Posterior vena cava (tissue), 2 donors: ENCODE data around the gene AIRE. TPM values are rescaled to one million over a fixed set of nuclear protein-coding genes. Genes with fewer than 3 reads are reported as not detected.
"Not testable (repeated sequence)": the region's sequence is repeated elsewhere in the genome, so short reads cannot be mapped to it uniquely, and the experiment has no call there.

ENCODE experiments used
- DNase-seq: peaks from one replicate; pipeline ENCODE4 v3.0.0-alpha.2; 2020; ENCODE audit warnings: low spot score
- intact Hi-C, 2 donors: fragments of 100-400 bp; cut with DNase I; formaldehyde crosslinking; loops; one replicate each; pipeline versions ENCODE4 v1.14.1 to v1.14.2; 2022 to 2023
- total RNA-seq, 2 donors: library from RNA; stranded (reverse); fragmentation: NEBNext Ultra II Directional; extraction: Animal tissue kit (Norgen Biotek cat#: 25700); gene quantifications; one replicate each; pipeline ENCODE4 v1.2.1, GENCODE V29; 2021
- donor health status: DM: yes; HTN: yes; CAD: no.
- donor health status: DM: yes; HTN: yes; CAD: no.

AIRE gene
- total RNA-seq, 2 donors from 2014 or later = not detected

DNA sequence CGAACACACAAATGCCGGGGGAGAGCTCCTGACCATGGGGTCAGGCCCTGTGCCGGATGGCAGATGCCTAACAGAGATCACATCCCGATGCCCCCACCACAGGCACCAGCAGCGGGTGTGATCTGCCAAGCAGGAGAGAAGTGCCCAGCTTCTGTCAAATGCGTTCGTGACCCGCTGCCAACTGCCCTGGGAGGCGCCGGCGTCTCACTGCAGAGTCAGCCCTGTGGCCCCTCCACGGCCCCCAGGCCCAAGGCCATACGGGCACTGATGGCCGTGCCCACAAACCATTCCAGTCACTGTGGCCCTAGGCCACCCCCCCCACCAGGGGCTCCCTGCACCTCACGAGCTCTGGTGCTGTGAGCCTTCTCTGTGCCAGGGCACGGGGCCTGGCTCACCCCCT, 45.5 kb downstream of the AIRE start:
- intact Hi-C loops = no loop called here
- DNase-seq = no peak

DNA sequence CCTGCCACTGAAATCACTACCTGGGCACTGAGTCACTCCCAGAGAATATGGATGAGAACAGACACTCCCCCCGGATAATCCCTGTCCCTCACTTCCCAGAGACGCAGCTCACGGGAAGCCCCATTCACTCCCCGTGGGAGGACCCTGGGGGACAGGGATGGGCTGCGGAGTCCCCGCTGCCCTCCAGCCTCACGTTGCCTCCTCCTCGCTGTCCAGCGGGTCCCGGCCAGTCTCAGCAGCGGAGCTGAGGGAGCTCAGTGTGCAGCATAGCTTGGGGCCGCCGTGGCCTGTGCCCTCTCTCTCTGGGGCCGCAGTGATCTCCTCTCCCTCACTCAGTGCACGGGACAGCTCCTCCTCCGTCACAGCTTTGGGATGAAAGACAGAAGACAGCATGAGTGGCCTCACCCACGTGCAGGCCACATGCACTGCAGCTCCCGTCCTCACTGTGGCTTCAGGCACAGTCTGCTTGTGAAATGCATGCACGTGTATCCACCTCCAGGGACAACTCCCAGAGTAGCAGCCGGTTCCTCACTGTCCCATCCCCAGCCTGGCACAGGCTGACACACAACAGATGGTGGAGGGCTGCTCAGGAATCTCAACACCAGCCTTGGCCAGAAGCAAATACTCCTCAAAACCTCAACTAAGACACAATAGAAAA, 46.1 kb downstream of the AIRE start:
- intact Hi-C loops = no loop called here
- DNase-seq = no peak

DNA sequence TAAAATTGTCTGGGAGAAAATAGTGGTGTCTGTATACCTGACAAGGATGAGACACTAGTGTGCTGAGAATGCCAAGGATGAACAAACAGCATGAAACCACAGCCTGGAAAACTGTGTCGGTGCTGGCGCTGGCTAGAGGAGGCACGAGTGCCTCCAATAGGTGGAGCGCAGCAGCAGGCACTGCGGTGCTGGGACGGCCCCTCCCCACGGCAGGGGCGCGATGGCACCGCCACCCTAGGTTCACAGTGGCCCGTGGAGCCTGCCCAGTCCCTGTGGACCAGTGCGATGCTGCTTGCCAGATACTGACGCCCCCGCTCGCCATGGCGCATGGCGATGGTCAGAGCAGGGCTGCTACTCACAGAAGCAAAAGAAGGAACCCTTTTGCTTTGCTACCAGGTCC, 46.7 kb downstream of the AIRE start:
- DNase-seq = no peak
- intact Hi-C loops = no loop called here

DNA sequence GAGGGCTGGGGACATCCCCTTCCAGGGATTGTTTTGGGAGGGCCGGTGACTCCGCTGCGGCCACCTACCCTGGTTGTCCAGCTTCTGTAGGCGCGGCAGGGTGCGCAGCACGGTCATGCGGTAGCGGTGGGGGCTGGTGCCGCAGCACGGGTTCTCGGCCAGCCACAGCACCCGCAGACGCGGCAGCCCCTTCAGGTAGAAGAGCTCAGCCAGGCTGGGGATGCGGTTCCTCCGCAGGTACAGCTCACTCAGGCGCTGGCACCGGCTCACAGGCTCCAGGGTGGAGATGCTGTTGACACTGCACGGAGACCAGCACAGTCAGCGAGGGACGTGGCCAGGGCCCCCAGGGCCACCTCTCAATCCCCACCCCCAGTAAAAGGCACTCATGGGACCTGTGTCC, 47.3 kb downstream of the AIRE start:
- intact Hi-C loops = no loop called here
- no peak for DNase-seq

DNA sequence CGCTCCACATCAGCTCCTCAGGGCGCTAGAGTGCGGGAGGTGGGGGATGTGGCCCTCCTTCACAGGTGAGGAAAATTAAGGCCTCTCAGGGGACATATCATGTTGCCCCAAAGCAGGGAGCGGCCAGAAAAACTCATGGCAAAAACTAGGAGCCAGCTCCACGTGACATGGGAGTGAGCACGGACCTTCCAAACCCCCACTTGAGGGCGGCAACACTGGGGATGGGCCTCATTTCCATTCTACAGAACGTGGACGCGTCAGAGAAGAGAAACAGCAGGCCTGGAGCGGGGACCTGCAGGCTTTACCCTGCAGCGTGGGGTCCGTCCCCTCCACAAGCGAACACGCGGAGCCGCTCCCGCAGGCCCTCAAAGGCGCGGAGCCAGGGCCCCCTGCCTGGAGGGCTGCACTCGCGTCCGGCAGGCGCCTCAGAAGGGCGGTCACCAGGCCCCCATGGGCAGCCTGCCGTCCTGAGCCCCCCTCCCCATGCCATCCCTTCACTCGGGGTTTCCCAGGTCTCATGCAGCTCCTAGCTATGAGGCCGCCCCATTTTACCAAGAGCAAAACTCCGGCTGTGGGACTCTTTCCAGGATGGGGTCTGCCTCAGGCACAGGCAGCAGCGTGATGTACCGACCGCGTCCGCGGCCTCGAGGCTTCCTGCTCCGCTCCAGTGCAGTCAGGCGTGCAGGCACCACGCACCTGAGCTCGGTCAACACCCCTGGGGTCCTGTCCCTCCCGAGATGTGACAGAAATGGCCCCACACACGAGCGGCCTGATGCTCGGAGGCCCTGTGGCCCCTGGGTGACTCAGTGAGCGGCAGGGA, 48.0 kb downstream of the AIRE start:
- DNase-seq = no peak
- intact Hi-C loops = no loop called here

DNA sequence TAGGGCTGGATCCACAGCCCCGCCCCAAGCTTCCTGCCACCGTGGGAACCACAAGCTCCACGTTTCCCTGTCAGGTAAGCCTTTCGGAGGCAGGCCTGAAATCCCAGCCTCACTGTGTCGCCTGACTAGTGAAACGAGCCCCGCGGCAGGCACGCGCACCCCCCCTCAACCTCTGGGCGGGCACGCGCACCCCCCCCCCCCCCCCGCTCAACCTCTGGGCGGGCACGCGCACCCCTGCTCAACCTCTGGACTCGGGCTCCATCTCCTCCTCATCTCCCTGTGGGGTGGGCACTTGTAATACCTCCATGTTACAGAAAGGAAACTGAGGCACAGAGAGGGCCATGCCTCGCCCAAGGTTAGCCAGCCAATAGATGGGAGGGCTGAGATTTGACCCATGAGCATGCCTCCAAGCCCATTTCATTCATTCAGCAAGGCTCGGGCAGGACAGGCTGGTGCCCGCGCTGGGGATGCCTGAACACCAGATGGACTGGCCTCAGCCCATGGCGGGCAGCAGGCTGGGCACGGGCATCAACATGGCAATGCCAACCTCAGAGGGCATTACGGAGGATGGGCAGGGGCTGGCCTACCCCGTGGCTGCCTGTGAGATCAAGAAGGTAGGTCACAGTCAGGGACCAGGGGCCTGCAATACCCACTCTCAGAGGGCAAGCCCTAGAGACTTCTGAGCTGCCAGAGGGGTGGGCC, 48.8 kb downstream of the AIRE start:
- no peak for DNase-seq
- intact Hi-C loops = no loop called here

DNA sequence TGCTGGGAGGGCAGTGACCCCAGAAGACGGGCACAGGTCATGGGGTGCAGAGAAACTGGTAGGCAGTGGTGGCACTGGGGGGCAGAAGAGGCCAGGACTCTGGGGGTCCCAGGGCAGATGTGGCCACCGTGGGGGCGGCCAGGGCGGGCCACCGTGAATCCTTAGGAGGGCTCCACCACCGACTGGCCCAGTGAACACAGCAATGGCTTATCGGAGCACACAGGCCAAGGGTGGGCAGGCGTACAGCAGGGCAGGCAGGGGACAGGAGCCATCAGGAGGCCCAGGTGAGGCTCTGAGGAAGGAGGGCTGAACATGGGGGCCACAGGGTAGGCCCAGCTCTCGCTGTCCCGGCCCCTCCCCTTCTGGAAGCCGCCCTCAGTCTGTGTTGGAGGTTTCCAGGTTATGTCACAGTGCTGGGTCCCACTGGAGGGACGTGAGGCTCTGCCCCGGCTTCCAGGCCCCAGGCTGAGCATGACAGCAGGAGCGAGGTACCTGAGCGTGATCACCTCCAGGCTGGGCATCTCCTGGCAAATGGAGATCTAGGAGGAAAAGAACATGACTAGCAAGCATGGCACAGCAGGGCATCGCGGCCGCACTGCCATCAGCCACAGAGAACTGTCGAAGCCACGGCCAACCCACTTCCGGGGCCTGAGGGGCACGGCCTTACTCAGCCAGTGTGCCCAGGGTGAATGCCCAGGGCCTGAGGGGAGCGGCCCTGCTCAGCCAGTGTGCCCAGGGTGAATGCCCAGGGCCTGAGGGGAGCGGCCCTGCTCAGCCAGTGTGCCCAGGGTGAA, 49.8 kb downstream of the AIRE start:
- intact Hi-C loops = no loop called here
- no peak for DNase-seq

DNA sequence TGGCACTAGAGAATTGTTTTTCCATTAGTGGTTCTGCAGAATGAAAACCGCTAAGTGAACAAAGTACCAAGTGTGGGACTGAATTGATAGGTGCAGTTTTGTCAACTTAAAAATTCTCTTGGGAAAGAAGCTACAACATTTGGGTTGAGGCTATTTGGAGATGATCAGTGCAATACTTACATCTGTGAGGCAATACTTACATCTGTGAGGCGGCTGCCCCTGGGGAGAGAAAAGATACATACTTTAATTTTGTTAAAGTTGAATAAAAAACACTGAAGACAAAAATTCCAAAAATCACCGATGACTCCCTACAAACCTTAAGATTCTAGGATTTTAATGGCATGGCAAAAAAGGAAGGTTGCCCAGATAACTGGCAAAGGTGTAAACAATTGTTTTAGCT, 51.8 kb downstream of the AIRE start:
- DNase-seq = no peak
- intact Hi-C loops = no loop called here

DNA sequence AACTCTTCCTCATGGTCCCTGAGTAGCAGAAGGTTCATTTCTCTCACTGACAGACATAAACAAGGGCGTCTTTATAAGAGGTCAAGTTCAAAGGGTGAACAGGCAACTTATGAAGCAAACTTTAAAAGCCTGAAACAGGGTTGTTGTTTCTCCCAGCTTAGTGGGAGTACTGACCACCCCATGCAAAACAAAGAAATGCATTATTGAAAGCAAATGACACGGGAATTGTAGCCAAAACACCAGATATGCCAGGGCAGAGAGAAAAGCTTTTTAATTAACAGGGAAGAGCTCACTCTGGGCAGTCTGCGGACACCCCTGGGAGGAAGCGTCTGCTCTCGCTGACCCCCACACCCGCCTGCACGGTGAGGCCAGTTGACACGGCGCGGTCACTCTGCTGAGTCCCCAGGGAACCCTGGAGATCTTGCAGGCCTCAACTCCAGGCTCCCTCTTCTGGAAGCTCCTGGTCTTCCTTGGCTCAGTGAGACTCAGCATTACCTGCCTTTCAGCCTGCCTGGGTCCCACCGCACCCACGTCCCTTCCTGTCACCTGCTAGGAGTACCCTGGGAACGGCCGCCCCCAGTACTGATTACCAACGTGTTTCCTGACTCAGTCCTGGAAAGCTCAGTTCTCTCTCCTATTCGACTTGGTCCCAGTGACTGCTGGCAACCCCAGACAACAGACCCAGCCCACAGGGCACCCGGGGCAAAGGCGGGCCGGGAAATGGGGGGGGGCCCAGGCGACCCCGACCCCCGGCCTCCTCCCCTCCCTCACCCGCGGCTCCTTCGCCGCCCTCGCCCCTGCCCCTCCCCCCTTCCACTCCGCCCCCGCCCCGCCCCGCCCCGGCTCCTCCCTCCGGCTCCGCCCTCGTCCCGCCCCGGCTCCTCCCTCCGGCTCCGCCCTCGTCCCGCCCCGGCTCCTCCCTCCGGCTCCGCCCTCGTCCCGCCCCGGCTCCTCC, 52.5 kb downstream of the AIRE start:
- DNase-seq = no peak
- intact Hi-C loops = no loop called here

DNA sequence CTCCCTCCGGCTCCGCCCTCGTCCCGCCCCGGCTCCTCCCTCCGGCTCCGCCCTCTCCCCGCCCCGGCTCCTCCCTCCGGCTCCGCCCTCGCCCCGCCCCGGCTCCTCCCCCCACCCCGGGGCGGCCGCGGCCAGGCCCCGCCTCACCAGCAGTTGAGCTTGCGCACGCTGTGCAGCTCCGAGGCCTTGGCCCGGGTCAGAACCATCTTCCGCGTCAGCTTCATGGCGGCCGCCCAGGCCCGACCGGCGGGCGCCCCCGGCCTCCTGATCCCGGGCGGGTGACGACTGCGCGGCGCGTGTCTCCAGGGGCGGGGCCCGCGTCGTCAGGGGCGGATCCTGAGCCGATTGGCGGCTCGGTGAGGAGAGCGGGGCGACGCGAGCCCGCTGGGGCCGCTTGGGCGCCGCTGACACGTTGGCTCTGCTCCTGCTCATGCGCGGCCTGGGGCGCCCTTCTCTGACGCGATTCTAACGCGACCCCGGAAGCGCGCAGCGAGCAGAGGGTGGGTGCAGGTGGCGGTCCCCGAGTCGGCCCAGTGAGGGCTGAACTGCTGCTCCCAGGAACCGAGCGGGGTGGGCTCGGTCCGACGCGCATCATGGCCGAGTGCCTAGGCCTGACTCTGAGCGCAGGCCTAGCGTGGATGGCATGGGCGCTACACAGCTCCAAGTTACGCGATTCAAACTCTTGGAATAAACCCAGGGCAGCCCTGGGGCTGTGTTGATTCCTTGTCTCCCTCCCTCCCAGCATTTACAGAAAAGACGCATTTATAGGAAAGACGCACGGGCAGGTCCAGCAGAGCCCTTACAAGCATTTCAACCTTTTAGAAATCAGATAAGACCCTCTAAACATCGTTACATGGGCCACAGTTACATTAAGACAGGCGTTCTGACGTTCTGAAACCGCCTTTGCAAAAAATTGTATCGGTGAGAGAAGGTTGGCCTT, 53.6 kb downstream of the AIRE start, which contains the start of gene CFAP410:
Gene CFAP410, minus strand, starts transcription at position 420 of the 940 bp plus-strand sequence. Its CDS starts 196 bp downstream, at position 224.
- peak; percentile 98 for DNase-seq
- intact Hi-C loops = no loop called here

DNA sequence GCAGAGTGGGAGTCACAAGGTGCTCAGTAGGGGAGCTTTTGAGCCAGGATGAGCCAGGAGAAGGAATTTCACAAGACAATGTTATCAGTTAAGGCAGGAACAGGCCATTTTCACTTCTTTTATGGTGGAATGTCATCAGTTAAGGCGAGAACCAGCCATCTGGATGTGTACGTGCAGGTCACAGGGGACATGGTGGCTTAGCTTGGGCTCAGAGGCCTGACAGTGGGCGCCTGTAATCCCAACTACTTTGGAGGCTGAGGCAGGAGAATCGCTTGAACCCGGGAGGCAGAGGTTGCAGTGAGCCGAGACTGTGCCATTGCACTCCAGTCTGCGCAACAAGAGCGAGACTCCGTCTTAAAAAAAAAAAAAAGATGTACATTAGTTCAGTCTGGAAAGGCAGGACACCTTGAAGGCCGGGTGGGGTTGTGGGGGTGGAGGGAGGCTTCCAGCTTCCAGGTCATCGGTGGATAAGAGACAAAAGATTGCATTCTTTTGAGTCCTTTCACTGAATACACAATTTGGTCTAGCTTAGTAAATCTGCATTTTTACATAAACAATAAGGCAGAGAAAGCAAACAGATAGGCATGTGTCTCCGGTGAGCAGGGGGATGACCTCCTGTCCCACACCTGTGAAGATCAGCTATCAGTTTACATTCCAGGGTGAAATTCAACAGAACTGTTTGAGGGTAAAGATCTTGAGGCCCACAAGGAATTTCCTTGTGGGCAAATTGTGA, 56.2 kb downstream of the AIRE start:
- DNase-seq, intact Hi-C loops: not testable (repeated sequence)

DNA sequence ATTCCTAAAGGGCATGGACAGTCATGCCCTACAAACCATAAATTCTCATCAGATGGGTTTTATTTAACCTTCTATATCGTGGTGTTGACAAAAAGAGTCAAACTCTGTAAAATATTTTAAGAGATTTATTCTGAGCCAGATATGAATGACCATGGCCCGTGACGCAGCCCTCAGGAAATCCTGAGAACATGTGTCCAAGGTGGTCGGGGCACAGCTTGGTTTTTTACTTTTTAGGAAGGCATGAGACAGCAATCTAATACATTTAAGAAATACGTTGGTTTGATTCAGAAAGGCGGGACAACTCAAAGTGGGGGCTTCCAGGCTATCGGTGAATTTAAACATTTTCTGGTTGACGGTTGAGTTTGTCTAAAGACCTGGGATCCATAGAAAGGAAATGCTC, 57.3 kb downstream of the AIRE start:
- DNase-seq, intact Hi-C loops: not testable (repeated sequence)

DNA sequence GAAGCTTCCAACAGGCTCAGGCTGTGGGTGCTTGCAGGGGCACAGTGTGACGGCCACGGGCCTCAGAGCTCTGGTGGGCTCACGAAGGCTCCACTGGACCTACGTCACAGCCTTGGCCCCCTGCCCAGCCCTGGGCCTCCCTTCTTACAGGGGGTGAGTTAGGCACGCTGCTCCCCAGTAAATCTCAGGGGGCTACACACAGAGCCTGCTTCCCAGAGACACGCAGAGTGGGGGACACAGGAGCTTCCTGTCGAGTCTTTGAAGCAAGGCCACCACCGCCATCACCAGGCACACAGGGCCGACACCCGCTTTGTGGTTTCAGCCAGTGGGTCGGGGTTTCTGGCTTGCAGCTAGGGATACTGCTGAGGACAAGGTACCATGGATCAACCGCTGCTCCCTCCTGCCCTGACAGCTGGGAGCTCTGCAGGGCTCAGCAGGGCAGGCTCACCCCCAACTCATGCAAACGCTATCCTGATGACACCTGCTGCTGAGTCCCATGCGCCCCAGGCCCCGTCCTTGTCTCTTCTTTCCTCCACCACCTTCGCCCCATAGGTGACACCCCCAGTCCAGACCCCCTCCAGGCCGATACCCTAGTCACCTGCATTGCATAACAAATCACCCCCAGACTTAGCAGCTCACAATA, 59.0 kb downstream of the AIRE start:
- DNase-seq = no peak
- intact Hi-C loops = no loop called here

DNA sequence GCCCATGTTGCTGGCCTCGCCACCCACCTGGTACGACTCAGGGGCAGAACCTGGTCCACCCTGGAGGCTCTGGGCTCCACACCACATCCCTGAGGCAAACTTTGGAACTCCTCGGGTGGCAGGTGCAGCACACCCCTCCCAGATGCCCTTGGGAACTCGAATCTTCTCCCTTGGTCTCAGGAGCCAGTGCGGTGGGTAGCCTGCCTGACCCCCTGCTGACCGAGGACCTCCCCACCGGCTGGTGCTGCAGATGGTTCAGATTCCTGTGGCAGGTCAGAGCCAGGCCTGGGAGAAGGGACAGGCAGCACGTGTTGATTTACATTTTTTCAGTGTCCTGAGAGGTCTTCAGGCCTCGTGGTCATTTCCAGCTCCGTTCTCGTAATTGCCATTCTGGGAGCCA, 59.8 kb downstream of the AIRE start:
- intact Hi-C loops = no loop called here
- DNase-seq = no peak

DNA sequence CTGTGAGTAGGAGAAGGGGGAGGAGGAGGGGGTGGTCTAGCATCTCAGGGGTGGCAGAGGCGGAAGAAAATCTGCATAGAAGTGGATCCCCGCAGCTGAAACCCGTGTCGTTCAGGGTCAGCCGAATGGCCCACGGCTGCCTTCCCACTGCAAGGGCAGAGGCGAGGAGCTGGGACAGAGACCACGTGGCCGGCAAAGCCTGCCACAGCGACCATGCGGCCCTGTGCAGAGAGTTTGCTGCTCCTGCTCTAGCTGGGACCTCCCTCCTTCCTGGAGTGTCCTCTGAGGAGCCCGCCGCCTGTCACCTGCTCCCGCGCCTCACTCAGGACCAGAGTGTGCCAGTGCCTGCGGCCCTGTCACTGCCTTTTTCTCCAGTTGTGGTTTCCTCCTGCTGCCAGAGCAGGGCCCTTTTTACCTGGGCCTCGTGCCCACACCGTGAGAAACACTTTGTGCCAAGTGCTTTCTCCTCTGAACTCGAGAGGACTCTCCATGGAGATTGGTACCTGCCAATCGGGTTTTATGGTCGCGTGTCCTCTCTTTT, 62.3 kb downstream of the AIRE start:
- intact Hi-C loops = loop anchor here in 1 of 2 donors (2.0 kb wide), 1 partner anchor 457 kb away; no protein-coding TSS in a partner anchor
- no peak for DNase-seq
